ENCODE data around the gene CBLL2.

CBLL2 gene

GRCh38 chrX:22313766-22314165, 41.1 kb downstream of the CBLL2 start:
- no peak for DNase-seq (ENCODE audit: low read depth, low spot score)

GRCh38 chrX:22314211-22314610, 41.5 kb downstream of the CBLL2 start:
- TF ChIP-seq ZNF274 (IDR thresholded peaks at IDR 0.05; ENCODE audit: low read depth, low read length) (no peak), YY1 (IDR thresholded peaks at IDR 0.05; ENCODE audit: insufficient read depth, insufficient read length) (no peak), SUZ12 (IDR thresholded peaks at IDR 0.05; ENCODE audit: extremely low read depth, insufficient read depth, insufficient read length) (no peak)
- no peaks in the 10 kb centered on the region for H3K36me3 ChIP-seq (ENCODE audit: insufficient read depth, insufficient read length, low read length)
- no peak for DNase-seq (ENCODE audit: low read depth, low spot score)
- H3K9me3 ChIP-seq (ENCODE audit: insufficient read depth, low read length): no peaks in the 10 kb centered on the region
- no peak overlapping the region for H3K4me3 ChIP-seq (ENCODE audit: insufficient read length, low read depth)
- H3K9ac ChIP-seq (ENCODE audit: insufficient read length, low read depth): no peak overlapping the region
- H3K27me3 ChIP-seq (ENCODE audit: insufficient read depth, insufficient read length): no peaks in the 10 kb centered on the region
- no peaks in the 10 kb centered on the region for H3K4me1 ChIP-seq (ENCODE audit: insufficient read depth, insufficient read length)

More at GRCh38 chrX:22313766-22314165, 41.1 kb downstream of the CBLL2 start:
- Histone ChIP-seq H3K36me3 (ENCODE audit: insufficient read depth, insufficient read length, low read length) (no peaks in the 10 kb centered on the region), H3K9ac (ENCODE audit: insufficient read length, low read depth) (no peak overlapping the region), H3K27me3 (ENCODE audit: insufficient read depth, insufficient read length) (no peaks in the 10 kb centered on the region), H3K4me1 (ENCODE audit: insufficient read depth, insufficient read length) (no peaks in the 10 kb centered on the region), H3K4me3 (ENCODE audit: insufficient read length, low read depth) (no peak overlapping the region), H3K9me3 (ENCODE audit: insufficient read depth, low read length) (no peaks in the 10 kb centered on the region)
- TF ChIP-seq YY1 (IDR thresholded peaks at IDR 0.05; ENCODE audit: insufficient read depth, insufficient read length) (no peak), SUZ12 (IDR thresholded peaks at IDR 0.05; ENCODE audit: extremely low read depth, insufficient read depth, insufficient read length) (no peak), ZNF274 (IDR thresholded peaks at IDR 0.05; ENCODE audit: low read depth, low read length) (no peak)

- H3K27me3 ChIP-seq (ENCODE audit: insufficient read depth, insufficient read length): no peaks in the 10 kb centered on the region
These were observed 42.0 kb downstream of the CBLL2 start for GRCh38 chrX:22314692-22315091.

GRCh38 chrX:22315151-22315550, 42.4 kb downstream of the CBLL2 start:
- no peak for TF ChIP-seq YY1 (IDR thresholded peaks at IDR 0.05; ENCODE audit: insufficient read depth, insufficient read length)
- no peak for TF ChIP-seq ZNF274 (IDR thresholded peaks at IDR 0.05; ENCODE audit: low read depth, low read length)
- no peak for TF ChIP-seq SUZ12 (IDR thresholded peaks at IDR 0.05; ENCODE audit: extremely low read depth, insufficient read depth, insufficient read length)
- Histone ChIP-seq H3K27me3 (ENCODE audit: insufficient read depth, insufficient read length) (no peaks in the 10 kb centered on the region), H3K4me3 (ENCODE audit: insufficient read length, low read depth) (no peak overlapping the region), H3K9me3 (ENCODE audit: insufficient read depth, low read length) (no peaks in the 10 kb centered on the region), H3K9ac (ENCODE audit: insufficient read length, low read depth) (no peak overlapping the region), H3K36me3 (ENCODE audit: insufficient read depth, insufficient read length, low read length) (no peaks in the 10 kb centered on the region), H3K4me1 (ENCODE audit: insufficient read depth, insufficient read length) (no peaks in the 10 kb centered on the region)
- no peak for DNase-seq (ENCODE audit: low read depth, low spot score)

More at GRCh38 chrX:22314692-22315091, 42.0 kb downstream of the CBLL2 start:
- Histone ChIP-seq H3K36me3 (ENCODE audit: insufficient read depth, insufficient read length, low read length) (no peaks in the 10 kb centered on the region), H3K9ac (ENCODE audit: insufficient read length, low read depth) (no peak overlapping the region), H3K4me1 (ENCODE audit: insufficient read depth, insufficient read length) (no peaks in the 10 kb centered on the region), H3K9me3 (ENCODE audit: insufficient read depth, low read length) (no peaks in the 10 kb centered on the region), H3K4me3 (ENCODE audit: insufficient read length, low read depth) (no peak overlapping the region)
- DNase-seq (ENCODE audit: low read depth, low spot score): no peak
- no peak for TF ChIP-seq ZNF274 (IDR thresholded peaks at IDR 0.05; ENCODE audit: low read depth, low read length)
- TF ChIP-seq YY1 (IDR thresholded peaks at IDR 0.05; ENCODE audit: insufficient read depth, insufficient read length): no peak
- no peak for TF ChIP-seq SUZ12 (IDR thresholded peaks at IDR 0.05; ENCODE audit: extremely low read depth, insufficient read depth, insufficient read length)

GRCh38 chrX:22320236-22320873, 47.6 kb downstream of the CBLL2 start:
- no peak for TF ChIP-seq YY1 (IDR thresholded peaks at IDR 0.05; ENCODE audit: insufficient read depth, insufficient read length)
- TF ChIP-seq ZNF274 (IDR thresholded peaks at IDR 0.05; ENCODE audit: low read depth, low read length): no peak
- TF ChIP-seq SUZ12 (IDR thresholded peaks at IDR 0.05; ENCODE audit: extremely low read depth, insufficient read depth, insufficient read length): no peak
- H3K4me3 ChIP-seq (ENCODE audit: insufficient read length, low read depth): no peak overlapping the region
- no peaks in the 10 kb centered on the region for H3K27me3 ChIP-seq (ENCODE audit: insufficient read depth, insufficient read length)
- H3K4me1 ChIP-seq (ENCODE audit: insufficient read depth, insufficient read length): no peaks in the 10 kb centered on the region
- DNase-seq (ENCODE audit: low read depth, low spot score): no peak
- H3K36me3 ChIP-seq (ENCODE audit: insufficient read depth, insufficient read length, low read length): no peaks in the 10 kb centered on the region
- H3K9ac ChIP-seq (ENCODE audit: insufficient read length, low read depth): no peak overlapping the region
- no peaks in the 10 kb centered on the region for H3K9me3 ChIP-seq (ENCODE audit: insufficient read depth, low read length)

- no peak overlapping the region for H3K9ac ChIP-seq (ENCODE audit: insufficient read length, low read depth)
- no peak overlapping the region for H3K4me3 ChIP-seq (ENCODE audit: insufficient read length, low read depth)
- H3K4me1 ChIP-seq (ENCODE audit: insufficient read depth, insufficient read length): no peaks in the 10 kb centered on the region
- H3K27me3 ChIP-seq (ENCODE audit: insufficient read depth, insufficient read length): no peaks in the 10 kb centered on the region
- H3K36me3 ChIP-seq (ENCODE audit: insufficient read depth, insufficient read length, low read length): no peaks in the 10 kb centered on the region
- H3K9me3 ChIP-seq (ENCODE audit: insufficient read depth, low read length): no peaks in the 10 kb centered on the region
- TF ChIP-seq ZNF274 (IDR thresholded peaks at IDR 0.05; ENCODE audit: low read depth, low read length): no peak
- TF ChIP-seq SUZ12 (IDR thresholded peaks at IDR 0.05; ENCODE audit: extremely low read depth, insufficient read depth, insufficient read length): no peak
- no peak for TF ChIP-seq YY1 (IDR thresholded peaks at IDR 0.05; ENCODE audit: insufficient read depth, insufficient read length)
- DNase-seq (ENCODE audit: low read depth, low spot score): no peak
These were observed 50.8 kb downstream of the CBLL2 start for GRCh38 chrX:22323541-22323940.

Measured in NT2/D1 (cell line).